ENCODE results near the gene SPDEF. TPM values are rescaled to one million over a fixed set of nuclear protein-coding genes. Genes with fewer than 3 reads are reported as not detected.

The SPDEF gene
- total and polyA plus RNA-seq, 2 experiments from 2014 or later = 0.69 TPM; not detected in 1

DNA sequence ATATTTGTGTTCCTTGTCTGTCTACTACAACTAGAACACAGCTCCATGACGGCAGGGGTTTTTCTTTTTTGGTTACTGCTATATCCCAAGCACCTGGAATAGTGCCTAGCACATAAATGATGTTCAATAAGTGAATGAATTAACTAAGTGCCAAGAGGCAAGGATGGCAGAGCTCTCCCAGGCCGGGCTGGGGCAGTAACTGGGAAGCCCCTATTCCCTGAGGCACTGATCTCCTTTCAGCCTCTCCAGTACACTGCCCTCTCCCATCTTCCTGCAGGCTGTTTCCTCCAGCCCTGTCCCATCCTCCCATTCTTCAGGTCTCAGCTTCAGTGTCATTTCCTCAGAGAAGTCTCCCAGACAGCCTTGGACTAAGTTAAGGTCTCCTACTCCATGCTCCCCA is 29.0 kb upstream of the SPDEF start (continued):
- TF ChIP-seq, protein P1, sequence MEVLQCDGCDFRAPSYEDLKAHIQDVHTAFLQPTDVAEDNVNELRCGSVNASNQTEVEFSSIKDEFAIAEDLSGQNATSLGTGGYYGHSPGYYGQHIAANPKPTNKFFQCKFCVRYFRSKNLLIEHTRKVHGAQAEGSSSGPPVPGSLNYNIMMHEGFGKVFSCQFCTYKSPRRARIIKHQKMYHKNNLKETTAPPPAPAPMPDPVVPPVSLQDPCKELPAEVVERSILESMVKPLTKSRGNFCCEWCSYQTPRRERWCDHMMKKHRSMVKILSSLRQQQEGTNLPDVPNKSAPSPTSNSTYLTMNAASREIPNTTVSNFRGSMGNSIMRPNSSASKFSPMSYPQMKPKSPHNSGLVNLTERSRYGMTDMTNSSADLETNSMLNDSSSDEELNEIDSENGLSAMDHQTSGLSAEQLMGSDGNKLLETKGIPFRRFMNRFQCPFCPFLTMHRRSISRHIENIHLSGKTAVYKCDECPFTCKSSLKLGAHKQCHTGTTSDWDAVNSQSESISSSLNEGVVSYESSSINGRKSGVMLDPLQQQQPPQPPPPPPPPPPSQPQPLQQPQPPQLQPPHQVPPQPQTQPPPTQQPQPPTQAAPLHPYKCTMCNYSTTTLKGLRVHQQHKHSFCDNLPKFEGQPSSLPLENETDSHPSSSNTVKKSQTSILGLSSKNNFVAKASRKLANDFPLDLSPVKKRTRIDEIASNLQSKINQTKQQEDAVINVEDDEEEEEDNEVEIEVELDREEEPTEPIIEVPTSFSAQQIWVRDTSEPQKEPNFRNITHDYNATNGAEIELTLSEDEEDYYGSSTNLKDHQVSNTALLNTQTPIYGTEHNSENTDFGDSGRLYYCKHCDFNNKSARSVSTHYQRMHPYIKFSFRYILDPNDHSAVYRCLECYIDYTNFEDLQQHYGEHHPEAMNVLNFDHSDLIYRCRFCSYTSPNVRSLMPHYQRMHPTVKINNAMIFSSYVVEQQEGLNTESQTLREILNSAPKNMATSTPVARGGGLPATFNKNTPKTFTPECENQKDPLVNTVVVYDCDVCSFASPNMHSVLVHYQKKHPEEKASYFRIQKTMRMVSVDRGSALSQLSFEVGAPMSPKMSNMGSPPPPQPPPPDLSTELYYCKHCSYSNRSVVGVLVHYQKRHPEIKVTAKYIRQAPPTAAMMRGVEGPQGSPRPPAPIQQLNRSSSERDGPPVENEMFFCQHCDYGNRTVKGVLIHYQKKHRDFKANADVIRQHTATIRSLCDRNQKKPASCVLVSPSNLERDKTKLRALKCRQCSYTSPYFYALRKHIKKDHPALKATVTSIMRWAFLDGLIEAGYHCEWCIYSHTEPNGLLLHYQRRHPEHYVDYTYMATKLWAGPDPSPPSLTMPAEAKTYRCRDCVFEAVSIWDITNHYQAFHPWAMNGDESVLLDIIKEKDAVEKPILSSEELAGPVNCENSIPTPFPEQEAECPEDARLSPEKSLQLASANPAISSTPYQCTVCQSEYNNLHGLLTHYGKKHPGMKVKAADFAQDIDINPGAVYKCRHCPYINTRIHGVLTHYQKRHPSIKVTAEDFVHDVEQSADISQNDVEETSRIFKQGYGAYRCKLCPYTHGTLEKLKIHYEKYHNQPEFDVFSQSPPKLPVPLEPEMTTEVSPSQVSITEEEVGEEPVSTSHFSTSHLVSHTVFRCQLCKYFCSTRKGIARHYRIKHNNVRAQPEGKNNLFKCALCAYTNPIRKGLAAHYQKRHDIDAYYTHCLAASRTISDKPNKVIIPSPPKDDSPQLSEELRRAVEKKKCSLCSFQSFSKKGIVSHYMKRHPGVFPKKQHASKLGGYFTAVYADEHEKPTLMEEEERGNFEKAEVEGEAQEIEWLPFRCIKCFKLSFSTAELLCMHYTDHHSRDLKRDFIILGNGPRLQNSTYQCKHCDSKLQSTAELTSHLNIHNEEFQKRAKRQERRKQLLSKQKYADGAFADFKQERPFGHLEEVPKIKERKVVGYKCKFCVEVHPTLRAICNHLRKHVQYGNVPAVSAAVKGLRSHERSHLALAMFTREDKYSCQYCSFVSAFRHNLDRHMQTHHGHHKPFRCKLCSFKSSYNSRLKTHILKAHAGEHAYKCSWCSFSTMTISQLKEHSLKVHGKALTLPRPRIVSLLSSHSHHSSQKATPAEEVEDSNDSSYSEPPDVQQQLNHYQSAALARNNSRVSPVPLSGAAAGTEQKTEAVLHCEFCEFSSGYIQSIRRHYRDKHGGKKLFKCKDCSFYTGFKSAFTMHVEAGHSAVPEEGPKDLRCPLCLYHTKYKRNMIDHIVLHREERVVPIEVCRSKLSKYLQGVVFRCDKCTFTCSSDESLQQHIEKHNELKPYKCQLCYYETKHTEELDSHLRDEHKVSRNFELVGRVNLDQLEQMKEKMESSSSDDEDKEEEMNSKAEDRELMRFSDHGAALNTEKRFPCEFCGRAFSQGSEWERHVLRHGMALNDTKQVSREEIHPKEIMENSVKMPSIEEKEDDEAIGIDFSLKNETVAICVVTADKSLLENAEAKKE (CRISPR knock-in tag; IDR thresholded peaks at IDR 0.05) = no peak
- TF ChIP-seq POLR2AphosphoS5 (IDR thresholded peaks at IDR 0.05; ENCODE audit: low read depth) = no peak
- no peak for TF ChIP-seq EZH2 (IDR thresholded peaks at IDR 0.05; ENCODE audit: low read depth, unreplicated experiment)

DNA sequence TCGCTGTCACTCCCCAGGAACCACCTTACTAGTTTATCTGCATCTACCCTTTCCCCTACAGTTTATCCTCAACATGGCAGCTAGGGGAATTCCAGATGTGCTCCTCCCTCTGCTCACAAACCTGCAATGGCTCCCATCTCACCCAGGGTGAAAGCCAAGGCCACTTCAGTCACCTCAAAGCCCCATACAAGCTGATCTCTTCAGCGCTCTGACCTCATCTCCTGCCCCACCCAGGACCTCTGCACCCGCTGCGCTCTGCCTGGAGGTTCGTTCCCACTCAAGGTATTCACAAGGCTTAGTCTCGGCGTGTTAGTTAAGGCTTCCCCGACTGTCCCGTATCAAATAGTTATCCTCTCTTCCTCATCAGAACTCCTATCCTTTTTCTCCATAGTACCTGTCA is 28.6 kb upstream of the SPDEF start:
- Mint-ChIP-seq H3K4me1 (peaks cover 34% of the 10 kb centered on the region), H3K36me3 (ENCODE audit: low read depth) (no peaks in the 10 kb centered on the region), H3K27me3 (ENCODE audit: insufficient read depth, low read depth, poor library complexity) (peaks cover 2% of the 10 kb centered on the region), H3K27ac (peak overlapping the region; percentile 38; the same call in 1 of the 2 replicates), H3K9me3 (no peaks in the 10 kb centered on the region), H3K4me3 (no peak overlapping the region)
- Histone ChIP-seq H4K20me1 (replicated peaks; ENCODE audit: insufficient read depth) (peaks cover 9% of the 10 kb centered on the region; the same call in 1 of the 2 replicates), H3K4me3 (no peak overlapping the region), H3K27me3 (ENCODE audit: insufficient read depth) (no peaks in the 10 kb centered on the region), H3K79me2 (replicated peaks; ENCODE audit: insufficient read depth) (no peaks in the 10 kb centered on the region), H3K9me2 (ENCODE audit: insufficient read depth) (no peaks in the 10 kb centered on the region), H3K4me2 (no peak overlapping the region), H2AFZ (no peak overlapping the region), H3K27ac (ENCODE audit: low read depth) (no peak overlapping the region), H3K36me3 (ENCODE audit: insufficient read depth) (no peaks in the 10 kb centered on the region; the same call in 1 of the 2 replicates), H3F3A (replicated peaks; ENCODE audit: low read depth) (0 out of 2 replicates have a peak, but pooled peaks cover 4% of the 10 kb centered on the region), H3K4me1 (ENCODE audit: insufficient read depth) (peaks cover 8% of the 10 kb centered on the region; the same call in 1 of the 2 replicates)
- no peak for TF ChIP-seq NANOG (IDR thresholded peaks at IDR 0.05; ENCODE audit: borderline replicate concordance)
- TF ChIP-seq EZH2phosphoT487 (IDR thresholded peaks at IDR 0.05; ENCODE audit: unreplicated experiment) = no peak
- no peak for TF ChIP-seq EZH2 (IDR thresholded peaks at IDR 0.05; ENCODE audit: low read depth, unreplicated experiment)
- no peak for TF ChIP-seq ZNF114 (CRISPR knock-in tag; IDR thresholded peaks at IDR 0.05)
- TF ChIP-seq CREB1 (CRISPR knock-in tag; IDR thresholded peaks at IDR 0.05; ENCODE audit: low read depth) = no peak
- TF ChIP-seq, protein P2, sequence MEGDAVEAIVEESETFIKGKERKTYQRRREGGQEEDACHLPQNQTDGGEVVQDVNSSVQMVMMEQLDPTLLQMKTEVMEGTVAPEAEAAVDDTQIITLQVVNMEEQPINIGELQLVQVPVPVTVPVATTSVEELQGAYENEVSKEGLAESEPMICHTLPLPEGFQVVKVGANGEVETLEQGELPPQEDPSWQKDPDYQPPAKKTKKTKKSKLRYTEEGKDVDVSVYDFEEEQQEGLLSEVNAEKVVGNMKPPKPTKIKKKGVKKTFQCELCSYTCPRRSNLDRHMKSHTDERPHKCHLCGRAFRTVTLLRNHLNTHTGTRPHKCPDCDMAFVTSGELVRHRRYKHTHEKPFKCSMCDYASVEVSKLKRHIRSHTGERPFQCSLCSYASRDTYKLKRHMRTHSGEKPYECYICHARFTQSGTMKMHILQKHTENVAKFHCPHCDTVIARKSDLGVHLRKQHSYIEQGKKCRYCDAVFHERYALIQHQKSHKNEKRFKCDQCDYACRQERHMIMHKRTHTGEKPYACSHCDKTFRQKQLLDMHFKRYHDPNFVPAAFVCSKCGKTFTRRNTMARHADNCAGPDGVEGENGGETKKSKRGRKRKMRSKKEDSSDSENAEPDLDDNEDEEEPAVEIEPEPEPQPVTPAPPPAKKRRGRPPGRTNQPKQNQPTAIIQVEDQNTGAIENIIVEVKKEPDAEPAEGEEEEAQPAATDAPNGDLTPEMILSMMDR (conservative IDR thresholded peaks at IDR 0.05; ENCODE audit: low read depth in 2 of 2) = no peak
- ATAC-seq (no peak), DNase-seq (ENCODE audit: low spot score) (no peak)
